Fibroblast of peridontal ligament (primary cell): ENCODE measurements around the gene ZNF764.
"Not testable (repeated sequence)": the region's sequence is repeated elsewhere in the genome, so short reads cannot be mapped to it uniquely, and the experiment has no call there.

Source experiments
- DNase-seq: peaks from one replicate; pipeline ENCODE4 v3.0.0-alpha.2; 2010; ENCODE audit errors: extremely low read depth

The ZNF764 gene

DNA sequence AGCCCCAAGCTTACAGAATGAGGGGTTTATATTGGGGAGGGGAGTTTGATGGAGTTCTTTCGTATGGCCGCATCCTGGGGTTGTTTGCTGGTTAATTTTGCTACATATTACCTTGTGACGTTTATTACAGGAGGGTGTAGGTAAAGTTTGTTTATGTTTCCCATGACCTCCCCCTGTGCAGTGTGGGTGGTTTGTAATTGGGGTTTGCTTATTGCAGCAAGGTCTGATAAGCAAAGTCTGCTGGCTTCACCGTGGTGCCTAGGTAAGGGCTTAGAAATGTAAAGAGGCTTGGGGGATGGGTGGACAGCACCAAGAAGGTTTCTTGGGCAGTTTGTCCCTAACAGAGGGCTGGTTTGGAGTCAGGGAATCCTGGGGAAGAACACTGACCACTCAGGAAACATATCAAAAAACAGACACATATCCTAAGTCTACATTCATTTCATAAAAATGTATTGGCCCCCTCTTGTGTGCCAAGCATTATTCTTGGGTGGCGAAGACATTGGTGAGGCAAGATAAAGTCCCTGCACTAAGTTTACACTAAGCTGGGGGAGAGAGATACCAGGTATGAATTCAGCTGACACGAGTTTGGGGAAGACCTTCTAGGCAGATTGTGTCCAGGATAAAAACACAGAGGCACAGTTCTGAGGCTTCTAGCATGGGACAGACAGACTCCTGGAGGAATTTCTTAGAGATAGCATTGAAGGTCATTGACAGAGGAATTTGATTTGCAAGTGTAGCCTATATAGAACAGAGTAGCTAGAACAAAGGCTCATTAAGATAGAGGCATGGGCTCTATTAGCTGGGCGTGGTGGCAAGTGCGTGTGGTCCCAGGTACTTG is 9.5 kb downstream of the ZNF764 start:
- DNase-seq: no peak

- DNase-seq: no peak
These were observed 12.1 kb downstream of the ZNF764 start for GRCh38 chr16:30546115-30546514.

DNA sequence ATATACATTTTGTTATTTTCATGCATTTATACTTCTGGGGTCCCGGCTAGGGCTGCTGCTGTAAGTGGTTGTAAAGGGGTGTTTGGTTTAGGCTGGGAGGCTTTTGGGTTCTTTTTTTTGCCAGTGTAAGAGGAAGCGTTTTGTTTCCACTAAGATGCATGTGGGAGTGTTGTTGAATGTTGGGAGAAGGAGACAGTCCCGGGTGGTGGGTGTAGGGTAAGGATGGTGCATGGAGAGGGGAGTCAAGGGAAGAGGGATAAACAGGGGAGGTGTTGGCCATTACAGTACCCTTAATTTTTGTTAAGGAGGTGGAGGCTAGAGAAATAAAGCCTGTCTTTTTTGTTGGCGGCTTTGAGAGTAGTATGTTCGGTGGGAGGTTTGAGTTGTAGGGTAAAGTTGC is 15.1 kb downstream of the ZNF764 start:
- no peak for DNase-seq

GRCh38 chr16:30541502-30542329 is 16.5 kb downstream of the ZNF764 start:
- peak; percentile 47 for DNase-seq

- DNase-seq: not testable (repeated sequence)
These were observed 17.2 kb downstream of the ZNF764 start for GRCh38 chr16:30540916-30541464.

GRCh38 chr16:30539986-30540526 is 18.1 kb downstream of the ZNF764 start:
- not testable (repeated sequence) for DNase-seq

- no peak for DNase-seq
These were observed 18.9 kb downstream of the ZNF764 start for GRCh38 chr16:30539000-30539964.

DNA sequence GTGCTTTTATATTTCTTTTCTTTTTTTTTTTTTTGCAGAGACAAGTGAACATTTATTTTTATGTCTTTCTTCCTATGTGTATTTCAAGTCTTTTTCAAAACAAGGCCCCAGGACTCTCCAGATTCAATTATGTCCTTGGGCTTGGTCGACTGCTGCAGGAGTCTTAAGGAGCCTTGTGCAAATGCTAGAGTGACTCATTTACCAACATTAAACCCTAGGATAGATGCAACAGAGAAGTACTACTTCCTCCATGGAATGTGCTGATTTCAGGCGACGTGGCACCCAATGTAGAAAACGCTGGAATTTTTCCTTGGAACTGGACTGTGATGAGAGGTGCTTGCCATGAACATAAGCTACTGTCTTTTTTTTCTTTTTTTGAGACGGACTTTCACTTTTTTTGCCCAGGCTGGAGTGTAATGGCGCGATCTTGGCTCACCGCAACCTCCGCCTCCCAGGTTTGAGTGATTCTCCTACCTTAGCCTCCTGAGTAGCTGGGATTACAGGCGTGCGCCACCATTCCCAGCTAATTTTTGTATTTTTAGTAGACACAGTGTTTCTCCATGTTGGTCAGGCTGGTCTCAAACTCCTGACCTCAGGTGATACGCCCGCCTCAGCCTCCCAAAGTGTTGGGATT is 21.7 kb downstream of the ZNF764 start:
- DNase-seq: not testable (repeated sequence)

GRCh38 chr16:30535777-30536190 is 22.4 kb downstream of the ZNF764 start:
- DNase-seq: peak; percentile 68

GRCh38 chr16:30535106-30535776 is 22.9 kb downstream of the ZNF764 start:
- no peak for DNase-seq

GRCh38 chr16:30534368-30535105 is 23.6 kb downstream of the ZNF764 start, which contains the start of gene ZNF747:
Gene ZNF747, minus strand, starts transcription at chr16:30534858. Its CDS starts 179 bp downstream, at chr16:30534679.
- peak; percentile 79 for DNase-seq

DNA sequence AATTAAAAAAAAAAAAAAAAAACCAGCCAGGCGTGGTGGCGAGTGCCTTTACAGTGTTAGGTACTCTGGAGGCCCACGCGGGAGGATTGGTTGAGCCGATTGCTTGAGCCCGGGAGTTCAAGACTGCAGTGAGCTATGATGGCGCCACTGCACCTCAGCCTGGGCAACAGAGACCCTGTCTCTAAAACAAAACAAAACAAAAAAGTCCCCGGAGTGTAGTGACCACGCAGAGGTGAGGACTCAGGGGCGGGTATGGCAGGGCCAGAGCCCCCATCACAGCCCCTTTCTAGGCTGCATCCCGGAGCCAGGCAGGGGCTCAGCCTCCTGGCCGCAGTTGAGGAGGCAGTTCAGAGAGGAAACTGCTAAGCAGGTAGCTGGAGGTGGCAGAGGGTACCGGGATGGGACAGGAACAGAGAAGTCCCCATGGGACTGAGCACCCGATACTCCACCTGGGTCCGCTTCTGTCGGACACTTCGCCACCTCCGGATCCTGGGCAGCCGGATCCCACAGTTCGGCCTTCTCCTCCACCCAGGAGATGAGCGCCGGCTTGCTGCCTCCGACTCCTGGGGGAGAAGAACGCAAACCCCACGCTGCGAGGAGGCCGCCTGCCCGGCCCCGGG is 24.3 kb downstream of the ZNF764 start:
- DNase-seq: no peak

GRCh38 chr16:30533146-30533522 is 25.0 kb downstream of the ZNF764 start:
- DNase-seq: no peak

DNA sequence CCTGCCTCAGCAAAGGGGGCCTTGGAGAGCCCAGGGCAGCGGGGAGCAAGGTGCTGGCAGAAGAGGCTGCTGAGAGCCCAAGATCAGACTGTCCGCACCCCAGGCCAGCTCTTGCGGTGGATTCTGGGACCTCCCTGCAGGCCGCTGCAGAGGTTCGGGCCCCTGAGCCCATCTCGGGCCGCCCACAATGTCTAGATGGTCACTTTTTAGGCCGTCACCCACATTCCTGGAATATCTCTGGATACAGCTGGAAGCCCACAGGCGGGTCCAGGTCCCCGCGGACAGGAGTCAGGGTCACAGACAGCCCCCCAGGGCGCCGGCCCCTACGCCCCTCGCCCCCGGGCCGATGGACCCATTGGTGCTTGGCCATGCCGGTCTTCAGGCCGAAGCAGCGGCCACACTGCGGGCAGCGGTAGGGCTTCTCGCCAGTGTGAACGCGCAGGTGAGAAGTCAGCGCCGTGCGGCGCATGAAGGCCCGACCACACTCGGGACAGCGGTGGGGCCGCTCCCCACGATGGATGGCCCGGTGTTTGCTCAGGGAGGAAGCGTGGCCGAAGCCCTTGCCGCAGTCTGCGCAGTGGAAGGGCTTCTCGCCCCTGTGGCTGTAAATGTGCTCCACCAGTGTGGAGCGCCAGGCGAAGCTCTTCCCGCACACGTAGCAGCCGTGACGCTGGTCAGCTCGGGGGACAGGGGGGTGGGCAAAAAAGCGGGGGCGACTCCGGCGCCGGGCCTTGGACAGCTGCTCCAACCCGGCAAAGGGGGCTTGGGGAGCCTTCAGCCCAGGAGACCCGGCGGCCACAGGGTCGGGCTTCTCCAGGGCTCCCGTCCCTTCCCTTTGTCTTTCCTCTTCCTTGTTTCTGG is 25.7 kb downstream of the ZNF764 start:
- no peak for DNase-seq

DNA sequence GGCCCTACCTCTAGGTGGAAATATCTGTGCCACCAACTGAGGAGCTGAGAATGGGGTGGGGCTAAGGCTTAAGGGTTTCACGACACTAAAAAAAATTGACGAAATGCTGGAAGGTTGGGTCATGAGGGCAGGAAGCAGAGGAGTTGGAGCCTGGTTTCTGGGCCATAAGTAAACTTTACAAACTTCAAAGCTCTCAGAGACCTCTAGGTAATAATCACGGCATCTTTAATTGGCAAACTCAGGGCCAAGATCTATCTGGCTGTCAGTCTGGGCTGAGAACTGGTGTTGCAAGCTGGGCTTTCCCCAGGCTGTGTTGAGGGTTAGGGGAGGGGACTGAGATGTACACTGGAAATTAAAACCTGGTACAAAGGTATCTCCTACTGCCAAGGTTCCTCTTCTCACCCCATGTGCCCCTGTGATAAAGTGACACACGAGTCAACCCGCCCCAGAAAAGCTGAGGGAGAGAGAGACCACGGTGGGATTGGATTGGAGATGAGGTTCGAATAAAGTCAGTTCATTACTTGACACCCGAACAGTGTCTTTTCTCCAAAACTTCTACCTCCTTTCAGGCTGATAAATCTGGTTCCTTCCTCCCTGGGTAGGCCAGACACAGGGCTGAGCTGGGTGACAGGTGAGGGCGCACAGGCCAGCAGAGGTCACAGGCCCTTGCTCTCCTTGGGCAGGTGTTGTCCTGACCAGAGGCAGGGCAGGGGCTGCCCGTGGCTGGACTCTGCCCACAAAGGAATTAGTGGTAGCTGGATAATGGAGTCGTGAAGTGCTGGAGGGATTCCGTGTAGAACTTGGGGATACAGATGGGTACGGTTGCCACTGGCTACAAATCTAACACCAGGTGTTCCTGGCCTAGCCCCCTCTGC is 27.8 kb downstream of the ZNF764 start:
- DNase-seq: no peak

GRCh38 chr16:30528799-30529457 is 29.2 kb downstream of the ZNF764 start:
- no peak for DNase-seq
